ENCODE measurements around the gene MROH2A. TPM values are rescaled to one million over a fixed set of nuclear protein-coding genes. Genes with fewer than 3 reads are reported as not detected.

The MROH2A gene
- total and polyA plus RNA-seq, 9 of the 15 experiments (the other 6 are each of a cell fraction or from before 2014, with no cell fraction given), result 0.03 TPM; not detected in 8

DNA sequence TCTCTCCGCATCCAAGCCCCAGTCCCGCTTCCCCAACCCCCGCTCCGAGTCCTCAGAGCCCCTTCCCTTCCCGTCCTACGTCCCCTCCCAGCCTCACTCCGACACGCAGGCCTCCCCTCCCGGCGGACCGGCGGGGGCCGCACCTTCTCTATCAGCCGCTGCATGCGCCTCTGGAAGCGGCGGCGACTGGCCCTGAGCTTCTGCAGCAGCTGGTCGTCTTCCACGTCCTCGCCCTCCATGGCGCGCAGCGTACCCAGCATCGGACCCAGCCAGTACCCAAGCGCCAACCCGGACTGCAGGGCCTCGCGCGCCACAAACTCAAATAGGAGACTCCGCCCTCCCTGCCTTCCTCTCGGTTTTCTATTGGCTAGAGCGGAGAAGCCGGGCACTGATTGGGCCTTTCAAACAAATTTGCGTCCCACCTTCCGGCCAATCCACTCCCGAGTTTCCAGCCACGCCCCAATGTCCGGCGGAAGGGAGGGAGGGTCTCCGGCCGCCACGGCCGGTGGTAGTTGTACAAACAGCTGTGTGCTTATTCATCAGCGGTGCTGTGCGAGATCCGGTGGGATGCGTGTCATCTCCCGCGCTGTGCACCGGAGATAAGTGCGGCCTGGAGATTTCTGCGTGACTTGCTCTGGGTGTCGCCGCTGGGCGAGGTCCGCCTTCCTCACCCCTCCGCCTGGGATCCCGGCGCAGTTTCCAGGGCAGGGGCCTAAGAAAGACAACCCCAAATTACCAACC, 76.3 kb downstream of the MROH2A start, which contains the start of gene HJURP (continued):
- TF ChIP-seq, protein P1, sequence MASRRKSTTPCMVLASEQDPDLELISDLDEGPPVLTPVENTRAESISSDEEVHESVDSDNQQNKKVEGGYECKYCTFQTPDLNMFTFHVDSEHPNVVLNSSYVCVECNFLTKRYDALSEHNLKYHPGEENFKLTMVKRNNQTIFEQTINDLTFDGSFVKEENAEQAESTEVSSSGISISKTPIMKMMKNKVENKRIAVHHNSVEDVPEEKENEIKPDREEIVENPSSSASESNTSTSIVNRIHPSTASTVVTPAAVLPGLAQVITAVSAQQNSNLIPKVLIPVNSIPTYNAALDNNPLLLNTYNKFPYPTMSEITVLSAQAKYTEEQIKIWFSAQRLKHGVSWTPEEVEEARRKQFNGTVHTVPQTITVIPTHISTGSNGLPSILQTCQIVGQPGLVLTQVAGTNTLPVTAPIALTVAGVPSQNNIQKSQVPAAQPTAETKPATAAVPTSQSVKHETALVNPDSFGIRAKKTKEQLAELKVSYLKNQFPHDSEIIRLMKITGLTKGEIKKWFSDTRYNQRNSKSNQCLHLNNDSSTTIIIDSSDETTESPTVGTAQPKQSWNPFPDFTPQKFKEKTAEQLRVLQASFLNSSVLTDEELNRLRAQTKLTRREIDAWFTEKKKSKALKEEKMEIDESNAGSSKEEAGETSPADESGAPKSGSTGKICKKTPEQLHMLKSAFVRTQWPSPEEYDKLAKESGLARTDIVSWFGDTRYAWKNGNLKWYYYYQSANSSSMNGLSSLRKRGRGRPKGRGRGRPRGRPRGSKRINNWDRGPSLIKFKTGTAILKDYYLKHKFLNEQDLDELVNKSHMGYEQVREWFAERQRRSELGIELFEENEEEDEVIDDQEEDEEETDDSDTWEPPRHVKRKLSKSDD (conservative IDR thresholded peaks at IDR 0.05; ENCODE audit: low read length), result no peak
- TF ChIP-seq, protein P2, sequence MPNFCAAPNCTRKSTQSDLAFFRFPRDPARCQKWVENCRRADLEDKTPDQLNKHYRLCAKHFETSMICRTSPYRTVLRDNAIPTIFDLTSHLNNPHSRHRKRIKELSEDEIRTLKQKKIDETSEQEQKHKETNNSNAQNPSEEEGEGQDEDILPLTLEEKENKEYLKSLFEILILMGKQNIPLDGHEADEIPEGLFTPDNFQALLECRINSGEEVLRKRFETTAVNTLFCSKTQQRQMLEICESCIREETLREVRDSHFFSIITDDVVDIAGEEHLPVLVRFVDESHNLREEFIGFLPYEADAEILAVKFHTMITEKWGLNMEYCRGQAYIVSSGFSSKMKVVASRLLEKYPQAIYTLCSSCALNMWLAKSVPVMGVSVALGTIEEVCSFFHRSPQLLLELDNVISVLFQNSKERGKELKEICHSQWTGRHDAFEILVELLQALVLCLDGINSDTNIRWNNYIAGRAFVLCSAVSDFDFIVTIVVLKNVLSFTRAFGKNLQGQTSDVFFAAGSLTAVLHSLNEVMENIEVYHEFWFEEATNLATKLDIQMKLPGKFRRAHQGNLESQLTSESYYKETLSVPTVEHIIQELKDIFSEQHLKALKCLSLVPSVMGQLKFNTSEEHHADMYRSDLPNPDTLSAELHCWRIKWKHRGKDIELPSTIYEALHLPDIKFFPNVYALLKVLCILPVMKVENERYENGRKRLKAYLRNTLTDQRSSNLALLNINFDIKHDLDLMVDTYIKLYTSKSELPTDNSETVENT (CRISPR knock-in tag; IDR thresholded peaks at IDR 0.05), result no peak
- TF ChIP-seq XRCC5 (IDR thresholded peaks at IDR 0.05; ENCODE audit: low read depth, low read length) (no peak), PHTF2 (CRISPR knock-in tag; IDR thresholded peaks at IDR 0.05) (no peak), FOXP1 (CRISPR knock-in tag; IDR thresholded peaks at IDR 0.05) (peak; percentile 60; the same call in 1 of the 2 replicates), PURB (CRISPR knock-in tag; IDR thresholded peaks at IDR 0.05; ENCODE audit: low read depth) (no peak), MED1 (CRISPR knock-in tag; IDR thresholded peaks at IDR 0.05; ENCODE audit: borderline replicate concordance) (no peak), SMARCB1 (IDR thresholded peaks at IDR 0.05; ENCODE audit: insufficient read length, low read depth) (no peak), ZKSCAN3 (CRISPR knock-in tag; IDR thresholded peaks at IDR 0.05) (no peak), FOXM1 (IDR thresholded peaks at IDR 0.05; ENCODE audit: low read depth) (peak; percentile 100), FOXM1 (CRISPR knock-in tag; IDR thresholded peaks at IDR 0.05; ENCODE audit: low read depth) (peak; percentile 99), TAF7 (tag; IDR thresholded peaks at IDR 0.05) (0 out of 2 replicates have a peak, but pooled peaks have one; percentile 46), ZZZ3 (IDR thresholded peaks at IDR 0.05) (no peak), ZC3H4 (CRISPR knock-in tag; IDR thresholded peaks at IDR 0.05; ENCODE audit: borderline replicate concordance) (no peak), ETV1 (tag; conservative IDR thresholded peaks at IDR 0.05; ENCODE audit: low read depth) (peak; percentile 94), MYNN (IDR thresholded peaks at IDR 0.05) (peak; percentile 61; the same call in 1 of the 2 replicates), MYNN (CRISPR knock-in tag; IDR thresholded peaks at IDR 0.05) (no peak), EGR1 (conservative IDR thresholded peaks at IDR 0.05) (no peak), BHLHE40 (IDR thresholded peaks at IDR 0.05; ENCODE audit: low read length) (peak; percentile 61), CCAR2 (IDR thresholded peaks at IDR 0.05; ENCODE audit: low read depth, low read length) (no peak)
- TF ChIP-seq, protein P3, sequence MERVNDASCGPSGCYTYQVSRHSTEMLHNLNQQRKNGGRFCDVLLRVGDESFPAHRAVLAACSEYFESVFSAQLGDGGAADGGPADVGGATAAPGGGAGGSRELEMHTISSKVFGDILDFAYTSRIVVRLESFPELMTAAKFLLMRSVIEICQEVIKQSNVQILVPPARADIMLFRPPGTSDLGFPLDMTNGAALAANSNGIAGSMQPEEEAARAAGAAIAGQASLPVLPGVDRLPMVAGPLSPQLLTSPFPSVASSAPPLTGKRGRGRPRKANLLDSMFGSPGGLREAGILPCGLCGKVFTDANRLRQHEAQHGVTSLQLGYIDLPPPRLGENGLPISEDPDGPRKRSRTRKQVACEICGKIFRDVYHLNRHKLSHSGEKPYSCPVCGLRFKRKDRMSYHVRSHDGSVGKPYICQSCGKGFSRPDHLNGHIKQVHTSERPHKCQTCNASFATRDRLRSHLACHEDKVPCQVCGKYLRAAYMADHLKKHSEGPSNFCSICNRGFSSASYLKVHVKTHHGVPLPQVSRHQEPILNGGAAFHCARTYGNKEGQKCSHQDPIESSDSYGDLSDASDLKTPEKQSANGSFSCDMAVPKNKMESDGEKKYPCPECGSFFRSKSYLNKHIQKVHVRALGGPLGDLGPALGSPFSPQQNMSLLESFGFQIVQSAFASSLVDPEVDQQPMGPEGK (CRISPR knock-in tag; IDR thresholded peaks at IDR 0.05; ENCODE audit: borderline replicate concordance), result no peak
- TF ChIP-seq, protein P4, sequence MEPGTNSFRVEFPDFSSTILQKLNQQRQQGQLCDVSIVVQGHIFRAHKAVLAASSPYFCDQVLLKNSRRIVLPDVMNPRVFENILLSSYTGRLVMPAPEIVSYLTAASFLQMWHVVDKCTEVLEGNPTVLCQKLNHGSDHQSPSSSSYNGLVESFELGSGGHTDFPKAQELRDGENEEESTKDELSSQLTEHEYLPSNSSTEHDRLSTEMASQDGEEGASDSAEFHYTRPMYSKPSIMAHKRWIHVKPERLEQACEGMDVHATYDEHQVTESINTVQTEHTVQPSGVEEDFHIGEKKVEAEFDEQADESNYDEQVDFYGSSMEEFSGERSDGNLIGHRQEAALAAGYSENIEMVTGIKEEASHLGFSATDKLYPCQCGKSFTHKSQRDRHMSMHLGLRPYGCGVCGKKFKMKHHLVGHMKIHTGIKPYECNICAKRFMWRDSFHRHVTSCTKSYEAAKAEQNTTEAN (CRISPR knock-in tag; IDR thresholded peaks at IDR 0.05), result no peak
